ENCODE measurements around the gene VRK1.

VRK1 gene

DNA sequence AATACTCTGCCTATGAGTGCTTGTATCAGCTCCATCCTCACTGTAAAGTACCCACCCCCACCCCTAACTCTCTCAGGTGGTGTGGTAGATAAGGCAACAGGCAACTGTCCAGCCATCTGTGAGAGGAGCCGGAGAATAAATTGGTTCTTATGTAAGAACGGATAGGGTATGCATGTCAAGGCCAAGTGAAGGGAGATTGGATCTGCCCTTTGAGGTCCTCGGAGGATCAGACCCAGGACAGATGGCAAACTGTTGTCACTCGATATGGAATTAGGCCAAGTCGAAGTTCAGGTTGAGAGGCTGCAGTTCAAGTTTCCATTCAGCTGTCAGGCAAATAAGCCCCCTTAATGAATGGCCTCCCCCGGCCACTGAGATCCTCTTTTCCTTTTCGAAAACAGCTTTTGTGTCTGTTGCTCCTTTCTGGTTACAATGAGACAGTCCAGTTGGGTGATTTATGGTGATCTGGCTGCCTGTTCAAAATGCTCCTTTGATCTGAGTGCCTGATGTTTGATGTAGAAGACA is 120.3 kb downstream of the VRK1 start:
- Histone ChIP-seq H3F3A (ENCODE audit: insufficient read depth, low read length) (no peaks in the 10 kb centered on the region), H3K27ac (ENCODE audit: low read length) (no peak overlapping the region), H3K9me2 (replicated peaks; ENCODE audit: insufficient read depth, low read length) (no peaks in the 10 kb centered on the region), H3K4me3 (ENCODE audit: low read length) (no peak overlapping the region), H3K36me3 (replicated peaks; ENCODE audit: insufficient read depth, low read length) (no peaks in the 10 kb centered on the region), H3K9me3 (replicated peaks; ENCODE audit: insufficient read depth, low read length) (no peaks in the 10 kb centered on the region), H3K9ac (ENCODE audit: low read length) (no peak overlapping the region), H3K4me1 (ENCODE audit: low read length) (no peaks in the 10 kb centered on the region), H4K20me1 (ENCODE audit: insufficient read depth, low read length) (no peaks in the 10 kb centered on the region), H3K4me2 (ENCODE audit: low read depth, low read length) (no peak overlapping the region), H3K27me3 (replicated peaks; ENCODE audit: insufficient read depth, low read length) (no peaks in the 10 kb centered on the region), H2AFZ (ENCODE audit: low read length) (no peak overlapping the region), H3K79me2 (ENCODE audit: low read length) (no peaks in the 10 kb centered on the region)
- TF ChIP-seq, protein P1, sequence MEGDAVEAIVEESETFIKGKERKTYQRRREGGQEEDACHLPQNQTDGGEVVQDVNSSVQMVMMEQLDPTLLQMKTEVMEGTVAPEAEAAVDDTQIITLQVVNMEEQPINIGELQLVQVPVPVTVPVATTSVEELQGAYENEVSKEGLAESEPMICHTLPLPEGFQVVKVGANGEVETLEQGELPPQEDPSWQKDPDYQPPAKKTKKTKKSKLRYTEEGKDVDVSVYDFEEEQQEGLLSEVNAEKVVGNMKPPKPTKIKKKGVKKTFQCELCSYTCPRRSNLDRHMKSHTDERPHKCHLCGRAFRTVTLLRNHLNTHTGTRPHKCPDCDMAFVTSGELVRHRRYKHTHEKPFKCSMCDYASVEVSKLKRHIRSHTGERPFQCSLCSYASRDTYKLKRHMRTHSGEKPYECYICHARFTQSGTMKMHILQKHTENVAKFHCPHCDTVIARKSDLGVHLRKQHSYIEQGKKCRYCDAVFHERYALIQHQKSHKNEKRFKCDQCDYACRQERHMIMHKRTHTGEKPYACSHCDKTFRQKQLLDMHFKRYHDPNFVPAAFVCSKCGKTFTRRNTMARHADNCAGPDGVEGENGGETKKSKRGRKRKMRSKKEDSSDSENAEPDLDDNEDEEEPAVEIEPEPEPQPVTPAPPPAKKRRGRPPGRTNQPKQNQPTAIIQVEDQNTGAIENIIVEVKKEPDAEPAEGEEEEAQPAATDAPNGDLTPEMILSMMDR (IDR thresholded peaks at IDR 0.05; ENCODE audit: low read length), result no peak
- no peak for TF ChIP-seq EZH2 (optimal IDR thresholded peaks at IDR 0.05; ENCODE audit: low read depth, low read length)
- TF ChIP-seq EZH2phosphoT487 (IDR thresholded peaks at IDR 0.05; ENCODE audit: low read length), result no peak
- DNase-seq, result no peak

DNA sequence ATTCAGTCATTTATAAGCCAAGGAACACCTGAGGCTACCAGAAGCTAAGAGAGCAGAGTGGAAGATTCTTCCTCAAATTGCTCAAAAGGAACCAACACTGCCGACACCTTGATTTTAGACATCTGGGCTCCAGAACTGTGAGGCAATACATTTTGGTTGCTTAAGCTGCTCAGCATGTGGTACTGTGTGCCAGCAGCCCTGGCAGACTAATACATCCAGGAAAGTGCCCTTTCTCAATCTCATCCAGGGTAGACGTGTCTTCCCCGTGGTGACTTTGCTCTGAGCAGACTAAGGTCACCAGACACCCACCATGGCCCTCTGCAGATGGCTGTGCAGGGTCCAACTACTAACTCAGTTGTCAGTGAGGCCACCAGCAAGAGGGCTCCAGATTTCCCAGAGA is 122.8 kb downstream of the VRK1 start:
- H4K20me1 ChIP-seq (ENCODE audit: insufficient read depth, low read length), result no peaks in the 10 kb centered on the region

DNA sequence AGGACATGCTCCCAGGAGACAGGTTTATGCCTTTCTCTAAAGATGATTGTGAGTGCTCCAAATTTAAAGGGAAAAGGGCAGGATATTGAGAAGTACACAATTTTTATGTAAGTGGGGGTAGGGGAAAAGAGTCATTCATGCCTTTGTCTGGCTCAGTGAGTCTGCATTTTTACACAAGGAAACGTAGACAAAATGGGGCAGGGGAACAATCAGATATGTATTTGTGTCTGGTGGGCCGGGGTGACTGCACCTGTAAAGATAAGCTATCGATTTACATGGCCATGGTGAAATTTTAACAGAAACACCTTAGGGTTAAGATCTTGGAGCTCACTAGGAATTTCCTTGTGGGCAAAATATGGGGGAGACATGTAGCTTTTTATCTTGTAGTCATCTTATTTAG is 123.6 kb downstream of the VRK1 start:
- H3K27ac ChIP-seq (ENCODE audit: low read length), result no peak overlapping the region
- no peak for TF ChIP-seq EZH2phosphoT487 (IDR thresholded peaks at IDR 0.05; ENCODE audit: low read length)
- TF ChIP-seq, protein P1 (IDR thresholded peaks at IDR 0.05; ENCODE audit: low read length), result no peak
- TF ChIP-seq EZH2 (optimal IDR thresholded peaks at IDR 0.05; ENCODE audit: low read depth, low read length), result no peak
- no peak for DNase-seq
- no peaks in the 10 kb centered on the region for H3K9me2 ChIP-seq (replicated peaks; ENCODE audit: insufficient read depth, low read length)
- no peak overlapping the region for H3K9ac ChIP-seq (ENCODE audit: low read length)
- no peaks in the 10 kb centered on the region for H3K79me2 ChIP-seq (ENCODE audit: low read length)
- no peaks in the 10 kb centered on the region for H3F3A ChIP-seq (ENCODE audit: insufficient read depth, low read length)
- H4K20me1 ChIP-seq (ENCODE audit: insufficient read depth, low read length), result no peaks in the 10 kb centered on the region
- H2AFZ ChIP-seq (ENCODE audit: low read length), result no peak overlapping the region
- H3K27me3 ChIP-seq (replicated peaks; ENCODE audit: insufficient read depth, low read length), result no peaks in the 10 kb centered on the region
- no peaks in the 10 kb centered on the region for H3K9me3 ChIP-seq (replicated peaks; ENCODE audit: insufficient read depth, low read length)
- no peaks in the 10 kb centered on the region for H3K36me3 ChIP-seq (replicated peaks; ENCODE audit: insufficient read depth, low read length)
- H3K4me2 ChIP-seq (ENCODE audit: low read depth, low read length), result no peak overlapping the region
- H3K4me3 ChIP-seq (ENCODE audit: low read length), result no peak overlapping the region
- no peaks in the 10 kb centered on the region for H3K4me1 ChIP-seq (ENCODE audit: low read length)

More for the DNA sequence above, 122.8 kb downstream of the VRK1 start:
- Histone ChIP-seq H3K4me2 (ENCODE audit: low read depth, low read length) (no peak overlapping the region), H3K9me2 (replicated peaks; ENCODE audit: insufficient read depth, low read length) (no peaks in the 10 kb centered on the region), H3K4me1 (ENCODE audit: low read length) (no peaks in the 10 kb centered on the region), H3K36me3 (replicated peaks; ENCODE audit: insufficient read depth, low read length) (no peaks in the 10 kb centered on the region), H3K9me3 (replicated peaks; ENCODE audit: insufficient read depth, low read length) (no peaks in the 10 kb centered on the region), H2AFZ (ENCODE audit: low read length) (no peak overlapping the region), H3F3A (ENCODE audit: insufficient read depth, low read length) (no peaks in the 10 kb centered on the region), H3K27me3 (replicated peaks; ENCODE audit: insufficient read depth, low read length) (no peaks in the 10 kb centered on the region), H3K79me2 (ENCODE audit: low read length) (no peaks in the 10 kb centered on the region), H3K9ac (ENCODE audit: low read length) (no peak overlapping the region), H3K4me3 (ENCODE audit: low read length) (no peak overlapping the region), H3K27ac (ENCODE audit: low read length) (no peak overlapping the region)
- DNase-seq, result no peak
- TF ChIP-seq, protein P1 (IDR thresholded peaks at IDR 0.05; ENCODE audit: low read length), result no peak
- no peak for TF ChIP-seq EZH2phosphoT487 (IDR thresholded peaks at IDR 0.05; ENCODE audit: low read length)
- TF ChIP-seq EZH2 (optimal IDR thresholded peaks at IDR 0.05; ENCODE audit: low read depth, low read length), result no peak
